Measurements from ENCODE around the gene ZSCAN18.

ZSCAN18 gene

DNA sequence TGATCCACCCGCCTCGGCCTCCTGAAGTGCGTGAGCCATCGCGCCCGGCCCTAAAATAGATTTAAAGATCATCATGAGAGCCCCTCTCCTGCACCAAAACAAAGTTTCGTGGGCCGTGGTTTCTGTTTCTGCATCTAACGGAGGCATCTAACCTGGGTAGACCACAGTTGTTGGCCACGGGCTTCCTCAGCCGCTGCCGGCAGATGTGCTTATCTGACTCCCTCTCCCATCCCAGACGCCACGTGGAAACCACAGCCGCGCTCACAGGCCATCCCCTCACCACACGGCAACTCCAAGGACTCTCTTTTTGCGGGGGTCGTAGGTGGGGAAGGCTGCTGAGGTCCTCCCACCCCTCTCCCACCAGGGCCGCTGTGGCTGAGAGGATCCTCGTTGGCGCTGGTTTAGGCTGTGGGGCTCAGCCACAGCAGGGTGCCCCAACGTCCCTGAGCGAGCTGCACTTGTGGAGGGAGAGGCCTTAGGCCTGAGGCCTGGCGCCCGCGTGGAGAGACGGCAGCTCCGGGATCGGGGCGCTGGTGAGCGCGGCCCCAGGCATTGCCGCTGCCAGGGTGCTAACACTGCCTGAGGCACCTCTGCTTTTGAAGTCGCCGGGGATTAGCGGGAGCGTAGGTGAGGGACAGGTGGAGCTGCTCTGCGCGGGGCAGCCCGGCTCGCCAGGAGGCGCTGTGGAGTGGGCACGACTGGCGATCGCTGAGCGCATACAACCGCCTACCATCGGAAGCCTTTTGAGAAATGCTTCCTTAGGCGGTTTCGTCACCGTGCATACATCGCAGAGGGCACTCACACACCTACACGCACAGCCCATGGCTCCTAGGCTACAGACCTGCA, 55.3 kb downstream of the ZSCAN18 start:
- no peak for DNase-seq

DNA sequence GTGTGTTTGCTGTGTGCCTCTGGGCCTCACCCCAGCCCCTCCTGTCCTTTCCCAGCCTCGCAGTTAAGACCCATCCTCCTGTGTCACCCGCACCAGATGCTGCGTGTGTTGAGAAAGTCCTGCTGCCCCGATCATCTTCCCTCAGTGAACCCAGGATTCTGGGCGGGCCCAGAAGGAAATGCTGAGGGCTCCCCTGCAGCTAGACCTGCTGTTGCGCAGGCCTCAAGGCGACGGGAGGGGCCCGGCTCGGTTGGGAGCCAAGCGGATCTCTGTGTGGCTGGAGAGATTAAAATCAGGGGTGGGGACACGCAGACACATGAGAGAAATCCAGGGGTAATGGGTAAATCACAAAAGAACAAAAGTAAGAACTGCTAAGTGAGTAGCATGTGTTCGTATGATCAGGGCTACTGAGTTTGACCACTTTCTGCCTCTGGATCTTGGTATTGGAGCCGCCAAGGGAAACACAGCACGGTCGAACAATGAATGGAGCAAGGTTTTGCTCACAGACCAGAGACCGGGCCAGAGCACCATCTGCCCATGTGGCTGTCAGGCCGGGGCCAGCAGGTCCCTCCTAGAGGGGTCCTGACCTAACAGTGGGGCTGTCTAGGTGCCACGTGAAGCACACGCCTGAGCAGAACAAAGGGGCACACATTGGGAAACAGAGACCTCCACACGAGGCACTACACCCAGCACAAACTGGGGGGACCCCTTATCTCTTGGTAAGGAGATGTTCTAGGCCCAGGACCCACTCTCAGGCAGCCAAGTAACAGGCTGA, 57.1 kb downstream of the ZSCAN18 start:
- DNase-seq: no peak

DNA sequence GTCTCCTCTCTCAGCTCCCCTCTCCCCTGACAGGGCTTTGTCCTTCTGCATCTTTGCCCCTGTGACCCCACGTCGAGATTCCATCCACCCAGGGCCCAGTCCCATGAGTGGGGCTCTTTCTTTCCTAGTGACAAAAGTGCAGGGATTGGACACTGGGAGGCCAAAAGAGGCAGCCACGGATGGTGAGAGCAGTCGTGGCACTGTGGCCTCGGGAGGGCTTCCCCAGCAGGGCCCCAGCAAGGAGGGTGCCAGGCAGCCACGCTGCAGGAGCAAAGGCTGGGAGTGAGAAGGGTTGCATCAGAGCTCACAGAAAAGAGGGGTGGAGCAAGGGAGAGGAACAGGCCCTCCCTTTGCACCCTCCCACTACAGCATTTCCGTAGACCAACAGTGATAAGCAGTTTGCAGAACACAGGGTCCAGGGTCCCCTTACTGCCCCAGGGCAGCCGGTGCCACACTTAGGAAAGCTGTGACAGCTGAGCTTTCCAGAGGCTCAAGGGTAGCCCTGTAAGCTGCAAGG, 59.3 kb downstream of the ZSCAN18 start:
- no peak for DNase-seq

- DNase-seq: no peak
Measured at GRCh38 chr19:58037927-58038687, 59.9 kb downstream of the ZSCAN18 start.

DNA sequence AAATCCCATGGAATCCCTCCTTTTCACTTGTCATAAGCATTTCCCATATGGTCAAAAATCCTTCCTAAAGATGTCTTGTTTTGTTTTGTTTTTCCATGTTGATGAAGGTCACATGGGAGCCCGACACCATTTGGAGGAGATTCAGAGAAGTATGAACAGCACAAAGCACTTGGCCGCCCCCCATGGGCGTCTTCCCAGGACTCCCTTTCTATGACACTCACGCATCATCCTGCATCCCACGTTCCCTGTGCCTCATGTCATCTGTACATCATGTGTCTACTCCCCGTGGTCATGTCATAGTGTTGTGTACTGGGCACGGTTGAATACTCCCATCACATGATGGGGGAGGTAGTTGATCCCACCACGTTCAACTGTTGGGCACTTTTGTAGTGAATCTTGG, 62.2 kb downstream of the ZSCAN18 start:
- no peak for DNase-seq

GRCh38 chr19:58034477-58034793, 63.6 kb downstream of the ZSCAN18 start:
- no peak for DNase-seq
